Calu3 (cell line): ENCODE measurements around the gene TIPARP. TPM values are rescaled to one million over a fixed set of nuclear protein-coding genes. Genes with fewer than 3 reads are reported as not detected.
A peak's percentile ranks its signal among the peaks of the same experiment; 100 is the strongest.

ENCODE experiments used
- BruUV-seq: library from RNA; stranded (reverse); fragments of 400-500 nt; replicated peaks from 2 replicates; lab custom pipeline; 2021; lab: Mats Ljungman, UMichigan
- CTCF ChIA-PET: fragments of 300-600 bp; sonication (Branson Sonifier 250); formaldehyde crosslinking; loops from one replicate; lab custom pipeline; 2022; ENCODE audit warnings: antibody characterized with exemption; lab: Charles Lee
- DNase-seq: peaks from one replicate; pipeline ENCODE4 v3.0.0; 2022
- H3K27ac Mint-ChIP-seq: one replicate; pipeline ENCODE4 v1.8.0; 2022; ENCODE audit warnings: mixed read lengths; ENCODE audit not compliant: unreplicated experiment
- H3K27me3 Mint-ChIP-seq: one replicate; pipeline ENCODE4 v1.8.0; 2022; ENCODE audit warnings: mixed read lengths; ENCODE audit not compliant: unreplicated experiment
- H3K36me3 Mint-ChIP-seq: one replicate; pipeline ENCODE4 v1.8.0; 2022; ENCODE audit warnings: mild to moderate bottlenecking, moderate library complexity, mixed read lengths; ENCODE audit not compliant: insufficient read depth, unreplicated experiment
- H3K4me1 Mint-ChIP-seq: one replicate; pipeline ENCODE4 v1.8.0; 2022; ENCODE audit warnings: mild to moderate bottlenecking, low read depth, mixed read lengths; ENCODE audit not compliant: unreplicated experiment
- H3K4me3 Mint-ChIP-seq: one replicate; pipeline ENCODE4 v1.8.0; 2022; ENCODE audit warnings: mild to moderate bottlenecking, low read depth, moderate library complexity, mixed read lengths; ENCODE audit not compliant: unreplicated experiment
- H3K9me3 Mint-ChIP-seq: one replicate; pipeline ENCODE4 v1.8.0; 2022; ENCODE audit warnings: low read depth, mixed read lengths; ENCODE audit not compliant: unreplicated experiment
- intact Hi-C: fragments of 100-400 bp; cut with micrococcal nuclease; formaldehyde crosslinking; loops from one replicate; pipeline ENCODE4 v1.10.0; 2022; ENCODE audit not compliant: unreplicated experiment
- total RNA-seq: library from RNA; stranded (reverse); gene quantifications from 2 replicates; pipeline ENCODE4 v1.2.3, GENCODE V29; 2022
- TF ChIP-seq, protein P1 (sequence below): fragments of 200-600 bp; IDR thresholded peaks from one replicate; pipeline ENCODE4 v1.8.0; 2022; ENCODE audit warnings: antibody characterized with exemption; ENCODE audit not compliant: unreplicated experiment

Gene TIPARP
- total RNA-seq, 1 experiment from 2014 or later, result 91.4 TPM

DNA sequence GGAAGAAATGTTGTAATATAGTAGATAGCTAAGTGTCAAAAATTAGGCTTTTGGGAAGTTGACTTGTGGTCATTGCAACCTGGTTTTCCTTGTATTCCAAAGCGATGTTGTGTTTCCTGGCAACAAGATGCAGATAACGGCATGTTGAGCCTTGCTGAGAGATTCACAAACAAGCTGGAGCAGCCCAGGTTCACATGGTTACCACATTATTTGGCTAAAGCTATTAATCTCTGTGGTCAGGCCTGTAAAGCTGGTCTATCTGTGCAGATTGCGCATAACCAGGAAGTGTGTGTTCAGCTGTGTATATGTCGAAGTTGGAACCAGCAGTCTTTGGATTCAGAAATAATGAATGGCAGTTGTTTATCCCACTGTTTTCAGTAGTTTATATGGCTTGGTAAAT, 6.6 kb downstream of the TIPARP start:
- CTCF ChIA-PET, result interaction anchor here (0.9 to 2.6 kb wide), 7 partner anchors 8 to 457 kb away, joined by 3 to 9 read pairs (median 4); no protein-coding TSS in a partner anchor
- Mint-ChIP-seq H3K4me3 (peak overlapping the region; percentile 7), H3K4me1 (peaks cover 73% of the 10 kb centered on the region), H3K9me3 (no peaks in the 10 kb centered on the region), H3K27me3 (no peaks in the 10 kb centered on the region), H3K27ac (peak overlapping the region; percentile 88), H3K36me3 (peaks cover 79% of the 10 kb centered on the region)
- intact Hi-C loops, result no loop called here
- BruUV-seq, result no TSS peak
- peak; percentile 84 for DNase-seq
- TF ChIP-seq, protein P1, sequence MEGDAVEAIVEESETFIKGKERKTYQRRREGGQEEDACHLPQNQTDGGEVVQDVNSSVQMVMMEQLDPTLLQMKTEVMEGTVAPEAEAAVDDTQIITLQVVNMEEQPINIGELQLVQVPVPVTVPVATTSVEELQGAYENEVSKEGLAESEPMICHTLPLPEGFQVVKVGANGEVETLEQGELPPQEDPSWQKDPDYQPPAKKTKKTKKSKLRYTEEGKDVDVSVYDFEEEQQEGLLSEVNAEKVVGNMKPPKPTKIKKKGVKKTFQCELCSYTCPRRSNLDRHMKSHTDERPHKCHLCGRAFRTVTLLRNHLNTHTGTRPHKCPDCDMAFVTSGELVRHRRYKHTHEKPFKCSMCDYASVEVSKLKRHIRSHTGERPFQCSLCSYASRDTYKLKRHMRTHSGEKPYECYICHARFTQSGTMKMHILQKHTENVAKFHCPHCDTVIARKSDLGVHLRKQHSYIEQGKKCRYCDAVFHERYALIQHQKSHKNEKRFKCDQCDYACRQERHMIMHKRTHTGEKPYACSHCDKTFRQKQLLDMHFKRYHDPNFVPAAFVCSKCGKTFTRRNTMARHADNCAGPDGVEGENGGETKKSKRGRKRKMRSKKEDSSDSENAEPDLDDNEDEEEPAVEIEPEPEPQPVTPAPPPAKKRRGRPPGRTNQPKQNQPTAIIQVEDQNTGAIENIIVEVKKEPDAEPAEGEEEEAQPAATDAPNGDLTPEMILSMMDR, result no peak

DNA sequence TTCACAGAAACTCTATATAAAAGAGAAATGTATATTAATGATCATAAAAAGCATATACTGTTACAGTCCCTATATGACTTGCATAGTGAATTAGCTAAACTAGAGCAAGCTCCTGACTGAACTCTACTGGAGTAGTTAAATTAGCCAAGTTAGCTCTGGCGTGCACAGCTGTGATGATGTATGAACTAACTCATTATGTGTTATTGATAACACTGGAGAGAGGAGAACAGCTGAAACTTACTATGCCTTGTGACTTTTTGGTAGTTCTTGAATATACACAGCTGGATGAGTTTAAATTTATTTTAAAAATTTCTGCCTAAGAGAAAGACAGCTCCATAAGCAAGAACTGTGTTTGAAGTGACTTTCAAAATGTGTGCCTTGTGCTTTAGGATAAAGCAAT, 8.1 kb downstream of the TIPARP start:
- intact Hi-C loops, result no loop called here
- CTCF ChIA-PET, result interaction anchor here (2.3 to 2.6 kb wide), 2 partner anchors 147 to 455 kb away, joined by 7 to 9 read pairs; no protein-coding TSS in a partner anchor
- Mint-ChIP-seq H3K36me3 (peaks cover 64% of the 10 kb centered on the region), H3K4me1 (peaks cover 66% of the 10 kb centered on the region), H3K27me3 (no peaks in the 10 kb centered on the region), H3K4me3 (peak overlapping the region; percentile 7), H3K27ac (peak overlapping the region; percentile 88), H3K9me3 (no peaks in the 10 kb centered on the region)
- no peak for DNase-seq
- TF ChIP-seq, protein P1, result no peak
- BruUV-seq, result no TSS peak

DNA sequence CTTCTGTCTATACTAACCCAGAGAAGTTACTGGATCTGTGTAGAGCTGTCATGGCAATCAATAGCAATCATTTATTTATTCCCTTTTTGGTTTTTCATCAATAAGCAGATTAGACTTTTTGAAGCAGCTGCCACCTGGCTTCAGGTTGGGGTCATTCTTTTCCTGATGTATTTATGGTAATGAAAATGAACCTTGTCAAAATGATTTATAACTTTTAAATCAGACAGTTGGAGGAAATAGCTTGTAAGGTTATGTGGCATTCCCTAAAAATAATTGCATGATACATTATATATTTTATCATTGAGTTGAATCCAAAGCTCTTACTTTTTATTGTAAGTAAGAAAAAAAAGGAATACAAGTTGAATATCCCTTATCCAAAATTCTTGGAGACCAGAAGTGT, 8.6 kb downstream of the TIPARP start:
- H3K27me3 Mint-ChIP-seq, result no peaks in the 10 kb centered on the region
- BruUV-seq, result no TSS peak
- TF ChIP-seq, protein P1, result no peak
- no peak for DNase-seq
- no peak overlapping the region for H3K27ac Mint-ChIP-seq
- no peak overlapping the region for H3K4me3 Mint-ChIP-seq
- intact Hi-C loops, result no loop called here
- H3K36me3 Mint-ChIP-seq, result peaks cover 59% of the 10 kb centered on the region
- peaks cover 66% of the 10 kb centered on the region for H3K4me1 Mint-ChIP-seq
- H3K9me3 Mint-ChIP-seq, result no peaks in the 10 kb centered on the region
- CTCF ChIA-PET, result interaction anchor here (2.3 to 2.6 kb wide), 2 partner anchors 148 to 455 kb away, joined by 7 to 9 read pairs; no protein-coding TSS in a partner anchor

DNA sequence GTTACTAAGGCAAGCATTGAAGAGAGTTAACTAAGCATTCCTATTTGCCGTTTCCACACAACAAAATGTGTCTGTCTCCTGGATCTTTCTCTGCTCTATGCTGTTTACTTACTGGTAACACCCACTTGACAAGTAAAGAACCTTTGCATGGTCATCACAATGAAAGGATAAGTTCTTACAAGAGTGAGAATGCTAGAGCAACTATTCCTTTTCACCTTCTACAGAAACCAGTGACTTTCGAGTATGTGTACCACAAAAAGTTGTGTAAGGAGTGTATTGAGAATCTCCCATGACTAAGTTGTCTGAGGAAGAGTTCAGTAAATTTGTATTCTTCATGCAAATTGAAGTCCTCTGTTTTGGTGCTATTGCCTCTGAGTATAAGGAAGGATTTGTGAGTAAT, 10.8 kb downstream of the TIPARP start:
- TF ChIP-seq, protein P1, result no peak
- H3K27me3 Mint-ChIP-seq, result no peaks in the 10 kb centered on the region
- no peak for DNase-seq
- intact Hi-C loops, result loop anchor here (2.0 kb wide), 1 partner anchor 128 kb away; no protein-coding TSS in a partner anchor
- peak overlapping the region; percentile 48 for H3K4me3 Mint-ChIP-seq
- peaks cover 63% of the 10 kb centered on the region for H3K4me1 Mint-ChIP-seq
- H3K27ac Mint-ChIP-seq, result peak overlapping the region; percentile 75
- no TSS peak for BruUV-seq
- CTCF ChIA-PET, result interaction anchor here (0.6 to 1.1 kb wide), 3 partner anchors 150 to 443 kb away, joined by 3 read pairs; no protein-coding TSS in a partner anchor
- H3K36me3 Mint-ChIP-seq, result peaks cover 48% of the 10 kb centered on the region
- no peaks in the 10 kb centered on the region for H3K9me3 Mint-ChIP-seq
